ENCODE results near the gene DALRD3.

DALRD3 gene

DNA sequence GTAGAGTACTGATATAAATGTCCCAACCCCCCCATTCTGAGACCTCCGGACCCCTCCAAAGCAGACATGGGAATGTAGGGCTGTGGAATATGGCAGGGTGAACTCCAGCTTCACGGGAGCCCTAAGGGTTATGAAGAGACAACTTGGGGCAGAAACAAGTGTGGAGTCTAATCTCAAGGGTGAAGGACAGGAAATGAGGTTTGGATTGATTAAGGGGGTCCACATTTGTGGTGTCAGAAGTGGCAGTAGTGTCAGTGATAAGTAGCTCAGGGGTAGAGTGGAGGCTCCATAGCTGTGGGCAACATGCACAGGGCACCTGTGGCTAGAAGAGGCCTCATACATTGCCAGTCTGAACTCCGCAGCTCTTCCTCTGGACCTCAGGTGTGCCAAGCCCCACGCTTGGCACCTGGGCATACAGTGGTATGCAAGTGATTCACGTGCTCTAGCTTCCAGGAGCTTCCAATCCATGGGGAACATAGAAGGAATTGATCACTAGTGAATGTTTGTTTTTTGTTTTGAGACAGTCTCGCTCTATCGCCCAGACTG lies 32.5 kb downstream of the DALRD3 start:
- Histone ChIP-seq H3K9me3 (ENCODE audit: insufficient read depth, low read length) (no peaks in the 10 kb centered on the region), H3K27me3 (ENCODE audit: low read depth, low read length) (no peaks in the 10 kb centered on the region), H2AFZ (ENCODE audit: low read depth, low read length) (no peak overlapping the region), H3K79me2 (ENCODE audit: low read length) (peaks cover 22% of the 10 kb centered on the region), H3K4me2 (ENCODE audit: low read length) (no peak overlapping the region), H3K4me1 (ENCODE audit: low read length) (peaks cover 7% of the 10 kb centered on the region), H3K9ac (ENCODE audit: low read length) (no peak overlapping the region), H3K36me3 (replicated peaks; ENCODE audit: low read depth, low read length) (peaks cover 39% of the 10 kb centered on the region), H4K20me1 (ENCODE audit: insufficient read depth, low read length) (no peaks in the 10 kb centered on the region; the same call in 1 of the 2 replicates), H3K4me3 (ENCODE audit: low read length) (no peak overlapping the region), H3K27ac (ENCODE audit: low read length) (no peak overlapping the region)
- no peak for TF ChIP-seq EZH2phosphoT487 (IDR thresholded peaks at IDR 0.05; ENCODE audit: low read depth)
- TF ChIP-seq, protein P1, sequence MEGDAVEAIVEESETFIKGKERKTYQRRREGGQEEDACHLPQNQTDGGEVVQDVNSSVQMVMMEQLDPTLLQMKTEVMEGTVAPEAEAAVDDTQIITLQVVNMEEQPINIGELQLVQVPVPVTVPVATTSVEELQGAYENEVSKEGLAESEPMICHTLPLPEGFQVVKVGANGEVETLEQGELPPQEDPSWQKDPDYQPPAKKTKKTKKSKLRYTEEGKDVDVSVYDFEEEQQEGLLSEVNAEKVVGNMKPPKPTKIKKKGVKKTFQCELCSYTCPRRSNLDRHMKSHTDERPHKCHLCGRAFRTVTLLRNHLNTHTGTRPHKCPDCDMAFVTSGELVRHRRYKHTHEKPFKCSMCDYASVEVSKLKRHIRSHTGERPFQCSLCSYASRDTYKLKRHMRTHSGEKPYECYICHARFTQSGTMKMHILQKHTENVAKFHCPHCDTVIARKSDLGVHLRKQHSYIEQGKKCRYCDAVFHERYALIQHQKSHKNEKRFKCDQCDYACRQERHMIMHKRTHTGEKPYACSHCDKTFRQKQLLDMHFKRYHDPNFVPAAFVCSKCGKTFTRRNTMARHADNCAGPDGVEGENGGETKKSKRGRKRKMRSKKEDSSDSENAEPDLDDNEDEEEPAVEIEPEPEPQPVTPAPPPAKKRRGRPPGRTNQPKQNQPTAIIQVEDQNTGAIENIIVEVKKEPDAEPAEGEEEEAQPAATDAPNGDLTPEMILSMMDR (IDR thresholded peaks at IDR 0.05; ENCODE audit: low read depth, low read length) = no peak

DNA sequence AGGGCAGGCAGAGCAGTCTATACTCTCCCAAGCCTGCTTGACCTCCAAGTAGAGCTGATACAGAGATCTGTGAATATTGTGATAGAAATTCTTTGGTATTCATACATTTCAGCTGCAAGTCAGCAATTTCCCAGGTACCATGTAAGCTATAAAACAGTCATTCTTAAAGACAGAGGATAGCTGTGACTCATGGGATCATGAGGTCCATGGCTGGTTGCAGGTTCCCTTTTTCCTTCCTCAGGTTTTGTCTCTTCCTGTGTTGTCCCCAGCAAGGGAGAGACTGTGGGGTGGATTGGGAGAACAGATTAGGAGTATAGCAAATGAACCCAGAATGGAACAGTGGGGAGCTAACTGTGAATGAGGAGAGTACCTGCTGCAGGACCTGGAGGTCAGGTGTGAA lies 33.7 kb downstream of the DALRD3 start:
- Histone ChIP-seq H2AFZ (ENCODE audit: low read depth, low read length) (no peak overlapping the region), H4K20me1 (ENCODE audit: insufficient read depth, low read length) (no peaks in the 10 kb centered on the region; the same call in 1 of the 2 replicates), H3K9ac (ENCODE audit: low read length) (no peak overlapping the region), H3K4me2 (ENCODE audit: low read length) (no peak overlapping the region), H3K4me3 (ENCODE audit: low read length) (no peak overlapping the region), H3K27me3 (ENCODE audit: low read depth, low read length) (no peaks in the 10 kb centered on the region), H3K79me2 (ENCODE audit: low read length) (peaks cover 9% of the 10 kb centered on the region), H3K9me3 (ENCODE audit: insufficient read depth, low read length) (no peaks in the 10 kb centered on the region), H3K36me3 (replicated peaks; ENCODE audit: low read depth, low read length) (peaks cover 47% of the 10 kb centered on the region), H3K4me1 (ENCODE audit: low read length) (peaks cover 7% of the 10 kb centered on the region), H3K27ac (ENCODE audit: low read length) (no peak overlapping the region)
- TF ChIP-seq, protein P1 (IDR thresholded peaks at IDR 0.05; ENCODE audit: low read depth, low read length) = no peak
- TF ChIP-seq EZH2phosphoT487 (IDR thresholded peaks at IDR 0.05; ENCODE audit: low read depth) = no peak

DNA sequence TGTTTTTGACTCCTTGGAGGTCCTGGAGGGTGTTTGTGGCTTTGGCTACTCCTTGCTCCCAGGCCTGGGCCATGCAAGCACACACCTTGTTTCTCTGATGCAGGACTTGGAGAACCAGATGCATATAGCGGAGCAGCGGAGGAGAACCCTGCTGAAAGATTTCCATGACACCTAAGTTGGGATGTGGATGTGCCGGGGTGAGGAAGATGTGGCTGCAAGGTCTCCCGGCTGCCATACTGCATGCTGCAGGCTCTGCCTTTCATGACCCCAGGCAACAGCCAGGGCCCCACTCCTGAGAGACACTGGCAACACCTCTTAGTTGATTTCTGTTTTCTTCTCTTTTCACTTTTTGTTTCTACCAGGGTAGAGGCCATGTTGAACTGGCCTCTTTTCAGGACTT lies 35.3 kb downstream of the DALRD3 start:
- H3K9me3 ChIP-seq (ENCODE audit: insufficient read depth, low read length) = no peaks in the 10 kb centered on the region
- no peak overlapping the region for H3K9ac ChIP-seq (ENCODE audit: low read length)
- H3K4me2 ChIP-seq (ENCODE audit: low read length) = no peak overlapping the region
- TF ChIP-seq EZH2phosphoT487 (IDR thresholded peaks at IDR 0.05; ENCODE audit: low read depth) = no peak
- TF ChIP-seq, protein P1 (IDR thresholded peaks at IDR 0.05; ENCODE audit: low read depth, low read length) = no peak
- no peak overlapping the region for H3K27ac ChIP-seq (ENCODE audit: low read length)
- no peaks in the 10 kb centered on the region for H3K79me2 ChIP-seq (ENCODE audit: low read length)
- H3K4me3 ChIP-seq (ENCODE audit: low read length) = no peak overlapping the region
- H3K27me3 ChIP-seq (ENCODE audit: low read depth, low read length) = no peaks in the 10 kb centered on the region
- H3K36me3 ChIP-seq (replicated peaks; ENCODE audit: low read depth, low read length) = peaks cover 56% of the 10 kb centered on the region
- H2AFZ ChIP-seq (ENCODE audit: low read depth, low read length) = no peak overlapping the region
- H3K4me1 ChIP-seq (ENCODE audit: low read length) = no peaks in the 10 kb centered on the region
- no peaks in the 10 kb centered on the region; the same call in 1 of the 2 replicates for H4K20me1 ChIP-seq (ENCODE audit: insufficient read depth, low read length)

DNA sequence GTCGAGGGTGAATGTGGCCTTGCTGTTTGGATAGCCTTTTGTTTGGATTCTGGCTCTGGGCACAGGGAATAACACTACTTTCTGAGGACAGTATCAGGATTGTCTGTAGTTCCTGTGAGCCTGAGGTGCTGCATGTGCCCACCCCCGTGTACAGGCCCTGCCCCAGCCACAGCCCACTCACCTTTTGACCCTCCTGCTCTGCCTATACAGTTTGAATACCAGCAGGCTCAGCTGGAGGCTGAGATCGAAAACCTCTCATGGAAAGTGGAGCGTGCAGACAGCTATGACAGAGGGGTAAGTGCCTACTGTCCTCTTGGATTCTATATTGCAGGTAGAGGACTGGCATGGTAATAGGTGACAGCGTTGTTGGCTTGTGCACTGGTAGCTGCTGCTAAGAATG lies 35.7 kb downstream of the DALRD3 start:
- Histone ChIP-seq H3K27ac (ENCODE audit: low read length) (no peak overlapping the region), H4K20me1 (ENCODE audit: insufficient read depth, low read length) (no peaks in the 10 kb centered on the region; the same call in 1 of the 2 replicates), H3K4me2 (ENCODE audit: low read length) (no peak overlapping the region), H3K4me1 (ENCODE audit: low read length) (no peaks in the 10 kb centered on the region), H3K36me3 (replicated peaks; ENCODE audit: low read depth, low read length) (peaks cover 60% of the 10 kb centered on the region), H3K9me3 (ENCODE audit: insufficient read depth, low read length) (no peaks in the 10 kb centered on the region), H3K79me2 (ENCODE audit: low read length) (no peaks in the 10 kb centered on the region), H2AFZ (ENCODE audit: low read depth, low read length) (no peak overlapping the region), H3K27me3 (ENCODE audit: low read depth, low read length) (no peaks in the 10 kb centered on the region), H3K4me3 (ENCODE audit: low read length) (no peak overlapping the region), H3K9ac (ENCODE audit: low read length) (no peak overlapping the region)
- TF ChIP-seq, protein P1 (IDR thresholded peaks at IDR 0.05; ENCODE audit: low read depth, low read length) = no peak
- no peak for TF ChIP-seq EZH2phosphoT487 (IDR thresholded peaks at IDR 0.05; ENCODE audit: low read depth)

All from OCI-LY3 (cell line).